HG02981 (cell line): ENCODE results near the gene PDE9A.

Experiments
- ATAC-seq: cut with Tn5 transposase; IDR thresholded peaks from one replicate; pipeline ENCODE4 v1.9.1; 2021; ENCODE audit warnings: mild to moderate bottlenecking, moderate library complexity; ENCODE audit not compliant: unreplicated experiment

PDE9A gene

GRCh38 chr21:42734323-42734971 is 81.0 kb downstream of the PDE9A start:
- no peak for ATAC-seq

GRCh38 chr21:42735061-42735460 is 81.6 kb downstream of the PDE9A start:
- ATAC-seq, result no peak

- no peak for ATAC-seq
These were observed 82.5 kb downstream of the PDE9A start for GRCh38 chr21:42735944-42736343.

GRCh38 chr21:42736646-42737350 is 83.4 kb downstream of the PDE9A start:
- ATAC-seq, result no peak

GRCh38 chr21:42737951-42738590 is 84.7 kb downstream of the PDE9A start:
- ATAC-seq, result no peak

GRCh38 chr21:42739061-42739931 is 85.9 kb downstream of the PDE9A start:
- no peak for ATAC-seq

- no peak for ATAC-seq
These were observed 87.0 kb downstream of the PDE9A start for GRCh38 chr21:42740405-42740909.

GRCh38 chr21:42741066-42741465 is 87.6 kb downstream of the PDE9A start:
- no peak for ATAC-seq

GRCh38 chr21:42744520-42745445 is 91.4 kb downstream of the PDE9A start:
- no peak for ATAC-seq

- ATAC-seq, result no peak
These were observed 92.3 kb downstream of the PDE9A start for GRCh38 chr21:42745511-42746239.

GRCh38 chr21:42746240-42746592 is 92.8 kb downstream of the PDE9A start:
- no peak for ATAC-seq

GRCh38 chr21:42746593-42747275 is 93.3 kb downstream of the PDE9A start:
- ATAC-seq, result no peak

- ATAC-seq, result no peak
These were observed 93.9 kb downstream of the PDE9A start for GRCh38 chr21:42747276-42747701.

- ATAC-seq, result no peak
These were observed 94.4 kb downstream of the PDE9A start for GRCh38 chr21:42747746-42748351.

GRCh38 chr21:42748620-42749176 is 95.3 kb downstream of the PDE9A start:
- no peak for ATAC-seq

GRCh38 chr21:42750737-42751530 is 97.5 kb downstream of the PDE9A start:
- ATAC-seq, result no peak

- no peak for ATAC-seq
These were observed 98.4 kb downstream of the PDE9A start for GRCh38 chr21:42751866-42752265.
